Stimulated activated CD4-positive, alpha-beta T cell treated with anti-CD3 and anti-CD28 coated beads, Interleukin-2, amount 100 ng/mL, for 4 hours (primary cell): Measurements from ENCODE around the gene ELMO3.

Experiments
- DNase-seq: peaks from one replicate; pipeline ENCODE4 v3.0.0-alpha.2; 2020; ENCODE audit warnings: low read depth

ELMO3 gene

DNA sequence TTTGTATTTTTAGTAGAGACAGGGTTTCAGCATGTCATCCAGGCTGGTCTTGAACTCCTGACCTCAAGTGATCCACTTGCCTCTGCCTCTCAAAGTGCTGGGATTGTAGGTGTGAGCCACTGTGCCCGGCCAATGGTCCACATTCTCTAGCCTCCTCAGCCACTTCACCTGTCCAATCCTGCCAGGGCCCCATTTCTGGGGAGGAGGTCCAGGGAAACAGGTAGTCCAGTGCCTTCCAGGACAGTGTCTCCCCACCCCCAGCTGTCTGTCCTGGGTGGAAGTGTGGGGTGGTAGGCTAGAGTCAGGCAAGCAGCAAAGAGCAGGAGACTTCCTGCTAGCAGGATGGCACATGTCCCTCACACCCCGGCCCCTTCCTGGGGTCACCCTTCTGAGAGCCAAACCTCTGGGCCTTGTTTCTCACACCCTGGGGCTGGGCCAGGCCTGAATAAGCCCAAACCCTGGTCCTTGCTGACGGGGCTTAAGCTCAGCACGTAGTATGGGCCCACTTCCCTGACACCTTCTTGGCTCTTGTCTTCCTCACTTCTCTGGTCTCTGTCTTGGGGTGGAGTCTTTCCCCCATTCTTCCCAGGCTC is 43.3 kb downstream of the ELMO3 start:
- DNase-seq = no peak

DNA sequence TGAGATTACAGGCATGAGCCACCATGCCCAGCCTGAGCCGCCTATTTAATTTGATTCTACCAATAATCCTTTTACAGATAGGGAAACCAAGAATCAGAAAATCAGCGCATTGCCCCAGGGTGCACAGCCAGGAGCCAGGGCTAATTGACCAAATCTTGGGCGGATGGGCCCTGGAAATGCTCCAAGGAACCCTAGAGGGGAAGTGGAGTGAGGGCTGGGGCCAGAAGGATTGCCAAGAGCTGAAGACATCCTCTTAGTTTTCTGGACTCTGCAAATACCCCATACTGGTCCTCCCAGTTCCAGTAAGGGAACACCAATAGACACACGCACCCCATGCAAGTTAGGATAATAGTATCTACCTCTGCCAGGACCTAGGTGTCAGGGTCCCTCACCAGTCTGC is 44.5 kb downstream of the ELMO3 start:
- no peak for DNase-seq

DNA sequence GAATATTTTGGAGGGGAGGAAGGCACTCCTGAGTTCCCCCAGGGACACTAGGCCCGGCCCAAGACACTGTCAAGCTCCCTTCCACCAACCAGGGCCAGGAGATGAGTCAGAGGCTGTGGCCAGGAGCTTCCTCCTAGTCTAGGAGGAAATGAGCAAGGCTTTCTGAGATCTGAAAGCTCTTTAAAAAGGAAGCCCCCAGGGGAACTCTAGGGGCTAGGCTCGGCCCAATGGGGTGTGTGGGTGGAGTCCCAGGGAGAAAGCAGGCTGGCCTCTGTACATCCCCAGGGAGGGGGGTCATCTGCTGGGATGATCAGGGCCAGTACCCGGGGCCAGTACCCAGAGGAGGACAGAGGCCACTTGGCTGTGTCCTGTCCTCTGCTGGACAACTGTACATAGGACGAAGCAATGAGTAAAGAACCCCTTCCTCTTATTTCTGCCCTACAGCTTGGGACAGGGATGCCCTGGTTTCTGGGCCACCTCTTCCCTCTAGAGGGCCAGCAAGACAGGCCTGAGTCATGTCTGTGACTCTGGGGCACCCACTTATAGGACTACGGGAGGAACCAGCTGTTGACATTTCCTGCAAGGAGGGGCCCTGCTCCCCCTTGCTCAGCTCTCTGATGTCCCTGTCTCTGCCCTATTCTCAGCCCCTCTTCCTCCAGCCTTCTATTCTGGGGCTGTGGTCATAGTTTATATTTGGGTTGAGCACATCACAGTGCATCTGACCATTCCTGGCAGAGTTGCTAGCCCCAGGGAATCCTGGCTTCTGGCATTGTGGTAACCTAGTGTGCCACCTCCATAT is 45.7 kb downstream of the ELMO3 start:
- peak; percentile 66 for DNase-seq

DNA sequence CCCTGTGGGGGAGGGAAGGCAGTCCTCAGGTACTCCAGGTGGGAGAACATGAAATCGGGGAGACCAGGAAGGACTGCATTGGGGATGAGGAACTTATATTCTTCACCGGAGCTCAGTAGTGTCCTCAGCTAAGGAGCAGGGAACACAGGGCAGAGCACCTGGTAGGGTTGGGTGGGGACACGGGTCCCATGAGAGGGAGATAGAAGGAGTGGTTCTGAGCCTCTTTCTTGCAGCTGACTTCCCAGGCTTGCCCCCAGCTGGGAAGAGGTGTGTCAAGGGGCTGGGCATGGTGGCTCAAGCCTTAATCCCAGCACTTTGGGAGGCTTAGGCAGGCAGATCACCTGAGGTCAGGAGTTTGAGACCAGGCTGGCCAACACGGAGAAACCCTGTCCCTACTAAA is 46.3 kb downstream of the ELMO3 start:
- no peak for DNase-seq

DNA sequence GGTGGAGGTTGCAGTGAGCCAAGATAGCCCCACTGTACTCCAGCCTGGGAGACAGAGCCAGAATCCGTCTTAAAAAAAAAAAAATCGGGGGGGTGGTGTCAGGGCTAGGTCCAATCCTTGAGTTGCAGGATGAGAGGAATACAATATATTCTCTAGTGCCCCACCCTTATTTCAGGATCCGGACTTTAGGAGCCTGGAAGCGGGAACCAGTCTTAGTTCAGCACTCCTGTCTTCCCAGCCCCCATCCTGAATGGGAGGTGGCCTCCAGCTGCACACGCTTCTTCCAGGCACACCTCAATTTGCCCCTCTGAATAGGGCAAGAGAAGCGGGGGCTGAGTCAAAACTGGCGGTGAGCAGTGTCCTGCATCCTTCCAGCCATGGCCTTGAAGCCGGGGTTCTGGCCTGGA is 46.7 kb downstream of the ELMO3 start:
- no peak for DNase-seq

DNA sequence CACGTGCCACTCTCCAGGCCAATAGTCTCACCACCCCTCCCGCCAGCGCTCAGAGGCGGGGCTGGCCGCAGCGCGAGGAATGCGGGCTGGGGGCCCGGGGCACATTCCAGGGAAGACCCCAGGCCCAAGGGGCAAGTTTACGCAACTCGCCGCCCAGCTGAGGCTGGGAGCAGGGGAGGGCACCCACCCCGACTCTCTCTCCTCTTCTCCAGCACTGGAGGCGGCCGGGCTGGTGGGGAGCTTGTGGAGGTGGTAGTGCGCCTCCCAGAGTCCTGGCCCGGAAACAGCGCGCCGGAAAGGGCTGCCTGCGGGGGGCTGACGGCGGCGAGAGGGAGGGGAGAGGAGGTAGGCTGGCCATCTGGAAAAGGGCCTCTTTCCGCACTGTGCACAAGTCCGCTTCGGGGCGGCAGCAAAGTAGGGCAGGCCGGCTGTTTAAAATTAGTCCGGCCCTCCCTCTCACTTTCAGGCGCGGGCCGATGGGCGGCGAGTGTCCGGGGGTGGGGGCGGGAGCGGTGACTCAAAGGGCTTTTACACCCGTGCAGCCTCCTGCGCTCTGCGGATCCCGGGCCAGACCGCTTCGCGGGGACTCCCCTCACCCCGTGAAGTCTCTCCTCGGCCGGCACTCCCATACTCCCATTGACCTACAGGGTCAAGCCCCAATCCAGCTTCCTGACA is 47.3 kb downstream of the ELMO3 start:
- no peak for DNase-seq

DNA sequence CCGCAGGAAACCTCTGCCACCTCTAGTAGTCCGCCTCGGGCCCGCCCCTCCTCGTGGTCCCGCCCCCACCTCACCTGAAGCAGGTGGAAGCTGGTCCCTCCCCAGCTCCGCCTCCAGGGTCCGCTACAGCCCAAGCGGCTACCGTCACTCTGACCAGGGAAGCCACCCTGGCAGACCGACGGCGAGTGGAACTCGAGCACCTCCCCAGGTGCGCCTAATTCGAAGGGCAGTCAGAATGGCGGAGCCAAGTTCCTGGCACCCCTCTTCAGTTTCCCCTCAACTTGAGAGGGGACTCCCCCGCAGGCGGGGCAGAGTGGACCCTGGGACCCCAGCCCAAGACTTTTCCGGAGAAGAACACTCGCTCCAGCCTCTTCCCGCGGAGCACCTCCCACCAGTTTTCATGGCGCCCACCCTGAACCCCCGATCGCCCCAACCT is 47.8 kb downstream of the ELMO3 start:
- DNase-seq = no peak

DNA sequence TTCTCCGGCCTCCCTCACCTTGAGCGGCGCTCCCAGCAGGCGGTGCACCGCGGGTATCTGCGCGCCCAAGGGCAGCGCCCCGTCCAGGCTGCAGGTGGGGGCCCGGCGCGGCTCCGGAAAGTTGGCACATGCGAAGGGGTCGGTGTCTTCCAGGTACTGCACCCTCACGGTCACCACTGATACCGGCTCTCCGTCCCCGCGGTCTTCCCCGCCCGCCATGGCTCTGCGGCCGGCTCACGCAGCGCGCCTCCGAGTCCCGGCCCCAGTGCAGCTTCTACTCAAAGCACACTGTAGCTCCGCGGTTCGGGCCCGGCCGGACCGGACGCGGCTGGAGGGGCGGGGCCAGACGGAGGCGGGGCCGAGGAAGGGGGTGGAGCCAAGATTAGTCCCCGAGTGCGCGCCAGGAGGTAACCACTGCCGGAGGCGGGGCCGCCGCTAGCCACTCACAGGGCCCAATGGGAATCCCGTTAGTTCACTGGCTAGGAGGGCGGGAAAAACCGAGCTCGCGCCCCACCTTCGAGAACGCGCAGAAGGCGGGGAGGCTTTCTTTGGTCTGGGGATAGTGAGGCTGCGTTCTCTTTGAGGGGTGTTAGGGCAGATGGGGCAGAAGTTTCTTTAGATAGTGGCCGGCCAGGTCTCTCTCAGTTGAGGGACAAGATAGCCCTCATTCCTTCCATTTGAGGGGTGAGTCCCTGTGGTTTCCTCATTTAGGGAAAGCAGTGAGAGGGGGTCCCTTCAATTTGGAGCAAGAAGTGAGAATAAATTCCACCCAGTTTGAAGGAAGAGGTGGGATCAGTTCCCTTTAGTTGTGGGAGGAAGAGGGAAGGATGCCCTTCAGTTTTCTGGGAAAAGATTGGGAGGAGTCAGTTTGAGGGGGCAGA is 48.5 kb downstream of the ELMO3 start, which contains the start of gene FHOD1:
Gene FHOD1 (minus strand): TSS at position 290 of the 881 bp plus-strand sequence. CDS start 71 bp downstream, at position 219.
- peak; percentile 92 for DNase-seq

DNA sequence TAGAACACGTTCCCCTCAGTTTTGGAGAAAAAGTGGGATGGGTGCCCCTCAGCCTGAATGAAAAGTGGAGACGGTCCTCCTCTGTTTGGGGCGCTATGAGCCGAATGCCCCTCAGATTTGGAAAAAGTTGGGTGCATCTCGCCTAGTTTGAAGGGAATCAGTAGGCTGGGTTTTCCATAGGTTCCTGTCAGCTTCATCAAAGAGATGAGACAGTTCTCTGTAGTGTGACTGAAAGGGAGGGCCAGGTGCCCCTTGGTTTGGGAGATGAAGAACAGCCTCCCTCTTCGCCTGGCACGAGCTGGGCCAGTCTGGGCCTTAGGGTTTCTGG is 49.1 kb downstream of the ELMO3 start:
- DNase-seq = no peak

DNA sequence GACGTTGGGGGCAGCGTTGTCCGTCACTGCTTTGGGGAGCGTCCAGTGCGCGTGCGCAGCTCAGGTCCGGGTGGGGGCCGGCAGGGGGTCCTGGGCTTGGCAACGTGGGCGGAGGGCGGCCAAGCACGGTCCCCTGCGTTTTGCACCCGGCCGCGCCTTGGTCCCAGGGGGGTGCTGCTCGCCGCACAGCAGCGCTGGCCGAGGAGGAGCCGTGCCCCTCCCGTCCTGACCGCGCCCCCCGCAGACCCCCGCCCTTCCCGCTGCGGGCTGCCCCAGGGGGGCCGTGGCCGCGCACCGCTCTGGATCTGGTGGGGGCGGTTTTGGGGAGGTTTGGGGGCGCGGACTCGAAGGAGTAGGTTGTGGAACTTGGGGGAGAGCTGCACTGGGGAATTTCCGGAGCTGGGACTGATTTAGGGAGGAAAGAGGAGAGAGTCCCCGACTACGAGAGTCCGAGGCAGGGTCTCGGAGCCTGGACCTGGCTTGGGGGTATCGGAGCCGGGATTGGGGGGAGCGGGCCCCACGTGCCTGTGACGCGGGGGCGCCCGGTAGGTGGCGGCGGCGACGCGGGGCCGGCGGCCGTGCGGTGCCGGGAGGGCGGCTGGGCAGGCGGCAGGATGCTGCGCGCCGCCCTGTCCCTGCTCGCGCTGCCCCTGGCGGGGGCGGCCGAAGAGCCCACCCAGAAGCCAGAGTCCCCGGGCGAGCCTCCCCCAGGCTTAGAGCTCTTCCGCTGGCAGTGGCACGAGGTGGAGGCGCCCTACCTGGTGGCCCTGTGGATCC is 49.7 kb downstream of the ELMO3 start, which contains the start of gene SLC9A5:
Gene SLC9A5 (plus strand): TSS at position 579 of the 777 bp plus-strand sequence. CDS start 36 bp downstream, at position 615.
- DNase-seq = no peak

DNA sequence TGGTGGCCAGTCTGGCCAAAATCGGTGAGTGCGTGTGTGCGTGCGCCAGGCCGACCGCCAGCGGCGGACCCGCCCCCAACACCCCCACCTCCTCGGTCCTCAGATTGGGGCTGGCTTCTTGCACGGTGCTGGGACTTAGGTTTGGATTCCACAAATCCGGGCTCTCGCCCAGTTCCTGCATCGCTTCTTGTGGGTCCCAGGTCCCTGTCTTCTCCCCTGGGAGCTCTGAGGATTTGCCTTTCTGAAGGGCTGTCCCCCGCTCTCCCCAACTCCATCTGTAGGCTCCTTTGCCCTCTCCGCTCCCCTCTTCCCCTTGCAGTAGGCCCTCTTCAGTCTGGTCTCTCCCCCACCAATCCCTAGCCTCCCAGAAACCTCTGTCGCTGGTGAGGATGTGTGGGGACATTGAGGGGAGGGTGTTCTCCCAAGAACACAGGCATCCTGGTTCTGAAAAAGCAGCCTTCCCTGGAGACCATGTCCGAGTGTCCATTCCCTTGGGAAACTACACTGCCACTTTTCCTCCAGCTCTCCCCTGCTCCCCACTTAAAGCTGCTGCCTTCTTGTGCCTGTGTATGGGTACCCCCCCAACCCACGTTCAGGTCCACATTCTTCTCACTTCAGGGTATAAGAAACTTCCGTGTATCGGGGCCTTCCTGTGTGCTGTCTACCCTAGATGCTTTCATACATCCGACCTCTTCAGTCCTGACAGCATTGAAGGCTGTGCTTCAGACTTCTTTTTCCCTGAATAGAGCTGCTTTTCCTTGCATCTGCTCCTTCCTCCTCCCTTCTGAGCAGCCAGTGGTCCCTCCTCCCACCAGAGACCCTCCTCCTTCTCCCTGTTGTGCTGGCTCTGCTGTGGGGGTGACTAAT is 50.5 kb downstream of the ELMO3 start:
- DNase-seq = no peak

DNA sequence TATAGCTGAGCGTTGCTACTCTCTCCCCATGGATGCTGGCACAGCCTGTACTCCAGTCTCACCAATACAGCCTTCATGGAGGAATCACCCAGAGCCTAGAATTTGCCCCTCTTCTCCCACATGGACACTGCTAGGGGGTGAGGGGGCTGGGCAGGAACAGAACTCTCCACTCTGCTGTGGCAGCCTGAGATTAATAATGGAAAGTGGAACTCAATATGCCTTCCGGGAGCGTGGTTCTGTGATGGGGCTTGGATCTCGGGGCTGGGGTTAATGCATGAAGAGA is 51.1 kb downstream of the ELMO3 start:
- DNase-seq = no peak

DNA sequence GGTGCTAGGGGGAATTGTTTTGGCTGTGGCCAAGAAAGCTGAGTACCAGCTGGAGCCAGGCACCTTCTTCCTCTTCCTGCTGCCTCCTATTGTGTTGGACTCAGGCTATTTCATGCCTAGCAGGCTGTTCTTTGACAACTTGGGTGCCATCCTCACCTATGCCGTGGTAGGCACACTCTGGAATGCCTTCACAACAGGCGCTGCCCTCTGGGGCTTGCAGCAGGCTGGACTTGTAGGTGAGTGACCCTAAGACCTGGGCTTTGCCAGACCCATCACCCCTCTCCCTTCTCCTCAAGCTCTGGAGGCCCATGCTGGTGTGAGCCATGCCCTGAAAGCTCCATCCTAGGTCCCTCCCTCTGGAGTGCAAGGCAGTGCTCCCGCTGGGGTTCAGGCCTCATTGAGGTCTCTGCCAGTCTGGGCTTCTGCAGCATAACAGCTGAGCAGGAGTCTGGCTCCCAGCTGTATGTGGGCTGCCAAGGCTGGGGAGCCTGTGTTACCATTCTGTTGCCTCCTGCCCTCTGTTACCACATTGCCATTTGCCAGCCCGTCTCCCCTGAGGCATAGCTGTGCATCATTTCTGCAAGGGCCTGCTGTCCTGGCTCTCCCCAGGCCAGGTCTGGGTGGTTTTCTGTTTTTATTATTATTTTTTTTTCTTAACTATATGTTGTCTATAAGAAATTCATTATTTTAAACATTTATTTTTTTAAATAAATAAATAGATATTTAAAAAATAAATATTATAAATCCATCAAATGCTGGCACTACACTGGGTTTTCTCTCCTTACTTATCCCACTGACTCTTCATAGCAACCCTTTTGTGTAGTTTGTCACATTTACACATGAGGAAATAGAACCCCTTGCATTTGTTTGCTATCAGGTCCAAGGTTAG is 53.9 kb downstream of the ELMO3 start:
- no peak for DNase-seq
